Measurements from ENCODE around the gene AP4S1.
A peak's percentile ranks its signal among the peaks of the same experiment; 100 is the strongest.
"Not testable (repeated sequence)": the region's sequence is repeated elsewhere in the genome, so short reads cannot be mapped to it uniquely, and the experiment has no call there.

AP4S1 gene

DNA sequence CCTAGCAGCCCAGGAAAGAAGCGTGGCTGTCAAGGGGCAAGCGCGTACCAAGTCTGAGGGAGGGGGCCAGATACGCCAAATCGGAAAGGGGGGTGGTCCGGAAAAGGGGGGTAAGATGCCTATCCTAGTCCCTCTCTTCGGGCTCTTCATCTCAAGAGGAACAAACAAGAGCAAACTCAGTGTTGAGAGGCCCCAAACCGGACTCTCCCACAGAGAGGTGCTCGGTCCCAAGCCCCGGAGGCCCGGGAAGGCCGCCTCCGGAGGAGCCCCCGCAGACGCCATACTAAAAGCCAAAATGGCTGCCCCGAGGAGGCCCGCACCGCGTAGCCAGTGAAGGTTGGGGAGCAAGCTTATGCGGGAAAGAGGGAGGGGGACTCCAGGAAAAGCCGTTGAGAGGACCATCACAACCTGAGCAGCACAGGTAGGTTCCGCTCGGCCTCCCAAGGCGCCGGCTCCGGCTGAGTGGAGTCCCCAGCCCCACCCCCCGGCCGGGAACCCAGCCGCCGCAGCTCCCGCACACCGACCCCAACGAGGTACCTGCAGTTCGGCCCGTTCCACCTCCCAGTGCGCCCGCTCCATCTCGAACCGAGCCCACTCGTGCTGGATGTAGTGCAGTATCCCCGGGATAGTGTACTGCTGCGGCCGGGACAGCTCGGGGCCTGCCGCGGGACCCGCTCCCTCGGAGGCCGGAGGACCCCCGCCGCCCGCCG, at the start of gene AP4S1:
AP4S1 (plus strand) TSS at position 283 of the 710 bp plus-strand sequence. CDS start 40,548 bp downstream, outside the sequence.
- DNase-seq = no peak

DNA sequence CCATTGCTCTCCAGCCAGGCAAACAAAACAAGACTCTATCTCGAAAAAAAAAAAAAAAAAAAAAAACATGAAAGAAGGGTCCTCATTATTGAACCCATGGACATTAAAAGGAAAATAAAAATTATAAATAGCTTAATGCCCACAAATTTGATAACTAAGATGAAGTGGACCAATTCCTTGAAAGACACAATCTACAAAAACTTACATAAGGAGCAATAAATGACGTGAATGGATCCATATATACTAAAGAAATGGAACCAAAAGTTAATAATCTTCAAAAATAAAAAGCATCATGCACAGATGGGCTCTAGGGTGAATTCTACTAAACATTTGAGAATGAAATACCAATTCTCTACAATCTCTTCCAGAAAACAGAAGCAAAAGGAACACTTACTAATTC, 47.7 kb upstream of the AP4S1 start:
- no peak for DNase-seq

GRCh38 chr14:30980106-30980704, 45.2 kb upstream of the AP4S1 start:
- DNase-seq = peak; percentile 80

GRCh38 chr14:30980980-30981379, 44.5 kb upstream of the AP4S1 start:
- no peak for DNase-seq

GRCh38 chr14:30982533-30982932, 42.9 kb upstream of the AP4S1 start:
- no peak for DNase-seq

- DNase-seq = no peak
These were observed 41.6 kb upstream of the AP4S1 start for GRCh38 chr14:30983858-30984257.

GRCh38 chr14:30985796-30986195, 39.7 kb upstream of the AP4S1 start:
- DNase-seq = peak; percentile 30

DNA sequence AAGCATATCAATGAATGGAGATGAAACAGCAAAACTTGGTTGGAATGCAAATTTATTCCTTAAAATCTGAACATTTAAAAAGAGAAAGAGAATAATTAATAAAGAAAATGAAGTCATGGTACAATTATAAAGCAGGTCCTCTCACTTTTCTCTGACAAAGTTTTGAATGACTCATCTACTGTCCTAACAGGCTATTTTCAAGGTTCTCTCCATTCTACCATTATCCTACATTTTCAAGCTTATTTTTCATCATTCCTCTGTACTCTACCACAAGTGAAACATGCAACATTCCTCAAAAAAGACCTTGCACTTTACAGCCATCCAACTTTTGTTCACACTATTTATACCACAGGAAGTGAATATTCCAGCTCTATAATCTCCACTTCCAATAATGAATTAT, 36.9 kb upstream of the AP4S1 start:
- DNase-seq = peak; percentile 43

- peak; percentile 23 for DNase-seq
These were observed 34.7 kb upstream of the AP4S1 start for GRCh38 chr14:30990770-30991169.

- no peak for DNase-seq
These were observed 34.0 kb upstream of the AP4S1 start for GRCh38 chr14:30991408-30991807.

- DNase-seq = no peak
These were observed 32.4 kb upstream of the AP4S1 start for GRCh38 chr14:30993071-30993470.

- DNase-seq = peak; percentile 50
These were observed 30.5 kb upstream of the AP4S1 start for GRCh38 chr14:30994681-30995620.

GRCh38 chr14:30995689-30996088, 29.8 kb upstream of the AP4S1 start:
- no peak for DNase-seq

DNA sequence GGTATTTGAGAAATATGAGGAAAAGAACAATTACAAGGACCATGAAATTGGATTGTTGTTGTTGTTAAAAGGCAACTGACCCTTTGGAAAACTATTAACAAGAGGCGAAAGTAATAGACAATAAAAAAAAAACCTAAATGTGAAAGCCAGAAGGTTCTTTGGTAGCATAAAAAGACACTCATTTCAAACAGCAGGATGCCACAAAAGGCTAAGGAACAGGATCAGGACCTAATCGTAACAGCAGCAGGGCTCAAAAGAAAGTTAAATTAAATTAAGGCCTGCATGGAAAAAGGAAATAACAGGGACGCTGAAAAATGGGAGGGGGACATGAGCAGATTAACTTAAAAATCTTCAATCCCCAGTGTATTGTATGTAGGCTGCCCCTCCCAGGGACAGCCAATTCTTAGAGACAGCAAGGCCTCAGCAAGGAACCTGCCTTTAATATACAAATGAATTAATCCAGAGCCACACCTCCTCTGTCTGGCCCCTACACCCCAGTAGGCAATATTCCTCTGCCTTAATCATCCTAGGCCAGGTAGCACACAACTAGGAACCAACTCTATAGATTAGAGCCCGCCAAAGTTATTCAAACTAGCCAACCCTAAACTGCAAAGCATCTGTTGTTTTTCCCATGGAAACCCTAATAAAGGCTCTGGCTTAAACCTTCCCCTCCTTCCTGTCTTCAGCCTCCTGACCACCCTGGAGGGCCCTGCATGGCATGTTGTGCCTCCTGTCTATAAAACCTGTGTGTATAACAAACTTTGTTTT, 28.4 kb upstream of the AP4S1 start:
- no peak for DNase-seq

- no peak for DNase-seq
These were observed 27.2 kb upstream of the AP4S1 start for GRCh38 chr14:30998100-30998706.

DNA sequence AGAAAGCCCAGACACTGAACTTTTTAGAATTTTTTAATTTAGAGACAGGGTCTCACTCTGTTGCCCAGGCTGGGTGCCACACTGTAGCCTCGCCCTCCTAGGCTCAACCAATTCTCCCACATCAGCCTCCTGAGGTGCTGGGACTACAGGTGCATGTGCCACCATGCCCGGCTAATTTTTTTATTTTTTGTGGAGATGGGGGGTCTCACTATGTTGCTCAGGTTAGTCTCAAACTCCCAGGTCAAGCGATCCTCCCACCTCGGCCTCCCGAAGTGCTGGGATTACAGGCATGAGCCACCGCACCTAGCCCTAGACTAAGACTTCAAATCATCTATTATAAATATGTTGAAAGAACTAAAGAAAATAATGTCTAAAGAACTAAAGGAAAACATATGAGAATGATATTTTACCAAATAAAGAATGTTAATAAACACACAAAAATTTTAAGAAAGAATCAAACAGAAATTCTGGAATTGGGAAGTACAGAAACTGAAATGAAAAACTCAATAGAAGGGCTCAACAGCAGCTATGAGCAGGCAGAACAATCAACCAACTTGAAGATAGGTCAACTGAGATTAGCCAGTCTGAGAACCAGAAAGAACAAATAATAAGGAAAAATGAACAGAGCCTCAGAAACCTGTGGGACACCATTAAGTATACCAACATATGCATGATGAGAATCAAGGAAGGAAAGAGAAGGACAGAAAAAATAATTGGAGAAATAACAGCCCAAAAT, 26.2 kb upstream of the AP4S1 start:
- DNase-seq = no peak

GRCh38 chr14:31000629-31001338, 24.7 kb upstream of the AP4S1 start:
- no peak for DNase-seq

- no peak for DNase-seq
These were observed 24.1 kb upstream of the AP4S1 start for GRCh38 chr14:31001339-31001658.

GRCh38 chr14:31003284-31003683, 22.2 kb upstream of the AP4S1 start:
- no peak for DNase-seq

GRCh38 chr14:31004007-31004406, 21.4 kb upstream of the AP4S1 start:
- DNase-seq = not testable (repeated sequence)

DNA sequence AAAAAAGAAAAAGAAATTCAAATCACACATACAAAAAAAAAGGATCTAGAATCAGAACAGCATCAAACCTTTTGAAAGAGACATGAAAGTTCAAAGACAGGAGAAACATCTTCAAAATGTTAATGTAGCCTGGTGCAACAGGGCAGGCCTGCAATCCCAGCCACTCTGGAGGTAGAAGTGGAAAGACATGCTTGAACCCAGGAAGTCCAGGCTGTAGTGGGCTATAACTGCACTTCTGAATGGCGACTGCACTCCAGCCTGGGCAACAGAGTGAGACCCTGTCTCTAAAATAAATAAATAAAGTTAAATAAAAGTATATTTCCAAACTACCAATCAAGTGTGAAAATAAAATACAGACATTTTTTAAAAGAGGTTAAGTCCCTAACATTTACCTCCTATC, 18.7 kb upstream of the AP4S1 start:
- DNase-seq = no peak

Data from fibroblast of upper back skin (primary cell).